Right lobe of liver (tissue), 6 donors: Measurements from ENCODE around the gene AADACL4. TPM values are rescaled to one million over a fixed set of nuclear protein-coding genes. Genes with fewer than 3 reads are reported as not detected.
A peak's percentile ranks its signal among the peaks of the same experiment; 100 is the strongest.

Experiments
- ATAC-seq, 4 donors: fragments of 200-7000 bp; cut with Tn5 transposase; one replicate each; pipeline ENCODE4 v1.9.1; 2020; ENCODE audit warnings: mild to moderate bottlenecking in 4 of 4, moderate library complexity in 4 of 4
- DNase-seq, 3 donors: peaks; one replicate each; pipeline ENCODE4 v3.0.0-alpha.2; 2020
- H3K27ac ChIP-seq, 3 donors: fragments of 200-600 bp; one replicate each; pipeline ENCODE4 v1.8.0; 2022
- H3K27me3 ChIP-seq, 2 donors: fragments of 200-600 bp; one replicate each; pipeline ENCODE4 v1.8.0; 2022
- H3K36me3 ChIP-seq, 4 donors: fragments of 200-600 bp; sonication (generic) in 1 of 4; one replicate each; pipeline versions ENCODE4 v1.5.1 to v1.8.0; 2017 to 2022; ENCODE audit warnings: control low read depth in 1 of 4
- H3K4me1 ChIP-seq, 4 donors: fragments of 200-600 bp; sonication (generic) in 1 of 4; one replicate each; pipeline versions ENCODE4 v1.5.1 to v1.8.0; 2017 to 2022; ENCODE audit warnings: control low read depth in 1 of 4
- H3K4me3 ChIP-seq, 3 donors: fragments of 200-600 bp; one replicate each; pipeline ENCODE4 v1.8.0; 2022
- H3K9me3 ChIP-seq, 4 donors: fragments of 200-600 bp; sonication (generic) in 1 of 4; one replicate each; pipeline versions ENCODE4 v1.5.1 to v1.8.0; 2017 to 2022; ENCODE audit warnings: control low read depth in 1 of 4
- CTCF ChIP-seq, 4 donors: fragments of 200-600 bp in 3 of 4; fragments of 450-650 bp in 1 of 4; IDR thresholded peaks; one replicate each; pipeline versions ENCODE4 v1.5.1 to v1.8.0; 2016 to 2022; ENCODE audit warnings: antibody characterized with exemption in 4 of 4, mild to moderate bottlenecking in 2 of 4
- POLR2A ChIP-seq: fragments of 450-650 bp; IDR thresholded peaks from one replicate; pipeline ENCODE4 v1.6.1; 2017; ENCODE audit warnings: antibody characterized with exemption, mild to moderate bottlenecking
- WGBS: methylation state at CpG from one replicate; pipeline ENCODE4 v1.1.6; 2018; ENCODE audit warnings: low coverage, low lambda C conversion rate; ENCODE audit not compliant: insufficient coverage; ENCODE audit errors: missing lambda C conversion rate; 5-methylcytosine and 5-hydroxymethylcytosine counted together
- intact Hi-C, 2 donors: fragments of 100-400 bp; cut with DNase I; formaldehyde crosslinking; loops; one replicate each; pipeline versions ENCODE4 v1.11.2 to v1.14.1; 2022
- total RNA-seq, 6 experiments: library from RNA; depleted of rRNA in 2 of 6; stranded (reverse); fragments of >200 nt in 2 of 6; fragmentation: NEBNext Ultra II Directional in 3 of 6; extraction: Animal tissue kit (Norgen Biotek cat#: 25700) in 3 of 6; gene quantifications; one replicate each; pipeline versions ENCODE4 v1.1.0 to v1.2.4, GENCODE V29; 2016 to 2023
- donor health status: DM: no; HTN: yes; CAD: no.
- donor health status: DM: no; HTN: no; CAD: no.
- donor health status: DM: no; HTN: no; CAD: no.
- donor health status: DM: no; HTN: yes; CAD: no.
- donor health status: DM: no; HTN: yes; CAD: no.

The AADACL4 gene
- total RNA-seq, 6 experiments from 2014 or later, result not detected

GRCh38 chr1:12627296-12627695 is 16.6 kb upstream of the AADACL4 start:
- DNase-seq, result no peak
- Histone ChIP-seq H3K4me1 (peaks cover 0 to 3% (median 1%) of the 10 kb centered on the region in 4 donors), H3K27me3 (no peaks in the 10 kb centered on the region), H3K36me3 (no peaks in the 10 kb centered on the region), H3K27ac (no peak overlapping the region), H3K9me3 (no peaks in the 10 kb centered on the region), H3K4me3 (no peak overlapping the region)
- TF ChIP-seq CTCF (IDR thresholded peaks at IDR 0.05) (no peak), POLR2A (no peak)
- intact Hi-C loops, result no loop called here
- ATAC-seq, result no peak
- WGBS, result 68% methylated on average over 5 of the region's 5 CpGs

DNA sequence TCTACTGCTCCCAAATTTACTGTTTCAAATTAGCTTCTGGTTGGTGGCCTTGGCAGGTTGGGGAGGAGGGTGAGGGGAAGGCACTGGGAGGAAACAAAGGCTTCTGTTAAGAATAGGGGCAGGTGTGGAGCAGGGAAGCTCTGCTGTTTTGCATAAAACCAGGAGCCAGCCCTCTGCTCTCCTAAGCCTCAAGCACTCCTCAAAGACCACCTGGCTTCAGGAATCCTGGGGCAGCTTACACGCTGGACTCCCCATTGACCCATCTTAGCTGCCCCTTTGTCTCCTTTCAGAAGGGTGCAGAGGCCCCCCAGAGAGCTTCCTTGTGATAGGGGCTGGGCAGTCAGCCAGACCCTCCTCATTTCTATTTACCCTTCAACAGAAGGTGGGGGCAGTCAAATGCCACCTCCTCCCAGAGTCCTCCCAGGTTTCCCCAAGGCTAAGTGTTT is 14.4 kb upstream of the AADACL4 start:
- DNase-seq (no peak), ATAC-seq (no peak)
- no peaks in the 10 kb centered on the region for H3K27me3 ChIP-seq
- no peak overlapping the region for H3K4me3 ChIP-seq
- no peaks in the 10 kb centered on the region for H3K4me1 ChIP-seq
- no peaks in the 10 kb centered on the region for H3K36me3 ChIP-seq
- H3K9me3 ChIP-seq, result no peaks in the 10 kb centered on the region
- TF ChIP-seq POLR2A, result no peak
- no peak for TF ChIP-seq CTCF (IDR thresholded peaks at IDR 0.05)
- no peak overlapping the region for H3K27ac ChIP-seq
- intact Hi-C loops, result no loop called here
- 33% methylated on average over 1 of the region's 1 CpG for WGBS

GRCh38 chr1:12629985-12630760 is 13.7 kb upstream of the AADACL4 start:
- no peaks in the 10 kb centered on the region for H3K4me1 ChIP-seq
- no peaks in the 10 kb centered on the region for H3K36me3 ChIP-seq
- H3K27ac ChIP-seq, result no peak overlapping the region
- intact Hi-C loops, result no loop called here
- no peak for TF ChIP-seq CTCF (IDR thresholded peaks at IDR 0.05)
- TF ChIP-seq POLR2A, result no peak
- WGBS, result no CpG with 5 or more reads among the region's 15 CpGs
- no peak overlapping the region for H3K4me3 ChIP-seq
- DNase-seq (no peak), ATAC-seq (no peak)
- no peaks in the 10 kb centered on the region for H3K9me3 ChIP-seq
- H3K27me3 ChIP-seq, result no peaks in the 10 kb centered on the region

GRCh38 chr1:12630946-12631530 is 12.8 kb upstream of the AADACL4 start:
- no peak for TF ChIP-seq CTCF (IDR thresholded peaks at IDR 0.05)
- TF ChIP-seq POLR2A, result no peak
- intact Hi-C loops, result no loop called here
- no peak for DNase-seq
- 63% methylated on average over 1 of the region's 6 CpGs for WGBS
- peak in 1 of 4 donors; percentile 10 for ATAC-seq
- Histone ChIP-seq H3K27me3 (no peaks in the 10 kb centered on the region), H3K27ac (no peak overlapping the region), H3K4me1 (no peaks in the 10 kb centered on the region), H3K9me3 (no peaks in the 10 kb centered on the region), H3K36me3 (no peaks in the 10 kb centered on the region), H3K4me3 (no peak overlapping the region)
